CD4-positive, alpha-beta T cell treated with Interleukin-6 for 4 hours (primary cell): ENCODE results near the gene CFAP410.
"Not testable (repeated sequence)": the region's sequence is repeated elsewhere in the genome, so short reads cannot be mapped to it uniquely, and the experiment has no call there.

ENCODE experiments used
- DNase-seq: peaks from one replicate; pipeline ENCODE4 v3.0.0-alpha.2; 2020; ENCODE audit warnings: mixed read lengths

CFAP410 gene

GRCh38 chr21:44296916-44297315, 42.3 kb downstream of the CFAP410 start:
- DNase-seq, result no peak

- no peak for DNase-seq
Measured at GRCh38 chr21:44296103-44296519, 43.1 kb downstream of the CFAP410 start.

GRCh38 chr21:44295646-44296045, 43.5 kb downstream of the CFAP410 start:
- DNase-seq, result no peak

GRCh38 chr21:44295163-44295573, 44.0 kb downstream of the CFAP410 start:
- DNase-seq, result no peak

DNA sequence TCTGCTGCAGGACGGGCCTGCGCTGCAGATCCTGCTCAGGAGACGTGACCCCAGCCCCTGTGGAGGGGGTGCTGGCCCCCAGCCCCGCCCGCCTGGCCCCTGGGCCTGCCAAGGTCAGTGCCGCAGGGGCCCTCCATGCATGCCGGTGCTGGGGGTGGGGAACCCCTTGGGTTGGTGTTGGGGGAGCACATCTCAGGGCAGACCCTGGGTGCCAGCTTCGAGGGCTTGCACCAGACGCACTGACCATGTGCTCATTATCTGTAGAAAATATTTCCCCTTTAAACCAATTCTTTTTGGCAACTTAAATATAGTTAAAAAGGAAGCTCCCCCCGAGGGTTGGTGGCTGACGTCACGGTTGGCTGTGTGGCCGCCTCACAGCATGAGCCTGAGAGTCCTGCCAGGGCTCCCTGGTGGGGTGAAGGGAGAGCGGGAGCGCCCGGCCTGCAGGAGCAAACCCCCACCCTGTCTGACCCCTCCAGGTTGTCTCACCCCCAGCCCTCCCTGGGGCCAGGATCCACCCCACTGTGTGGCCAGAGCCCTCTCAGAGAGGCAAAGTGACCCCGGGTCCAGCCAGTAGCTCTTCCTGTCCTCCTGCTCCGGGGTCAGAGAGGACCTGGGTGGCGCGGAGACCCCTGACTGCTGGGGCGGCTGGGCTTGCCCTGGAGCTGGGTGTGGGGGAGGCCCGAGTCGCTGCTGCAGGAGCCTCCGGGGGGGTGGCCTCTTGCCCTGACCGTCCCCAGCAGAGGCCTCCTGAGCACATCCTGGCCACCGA, 44.6 kb downstream of the CFAP410 start:
- DNase-seq, result peak; percentile 24

- DNase-seq, result peak; percentile 49
Measured at GRCh38 chr21:44293551-44294231, 45.5 kb downstream of the CFAP410 start.

DNA sequence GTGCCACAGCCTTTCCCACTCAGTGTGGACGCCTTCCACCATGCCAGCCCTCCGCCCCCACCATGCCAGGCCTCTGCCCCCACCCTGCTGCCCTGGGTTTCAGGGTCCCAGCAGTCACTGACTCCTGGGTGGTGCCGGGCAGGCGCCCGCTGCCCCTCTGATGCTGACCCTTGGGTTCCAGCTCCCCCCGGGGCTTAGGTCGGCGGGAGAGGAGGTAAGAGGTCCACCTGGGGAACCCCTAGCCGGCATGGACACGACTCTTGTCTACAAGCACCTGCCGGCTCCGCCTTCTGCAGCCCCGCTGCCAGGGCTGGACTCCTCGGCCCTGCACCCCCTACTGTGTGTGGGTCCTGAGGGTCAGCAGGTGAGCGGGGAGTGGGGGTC, 46.4 kb downstream of the CFAP410 start:
- DNase-seq, result no peak

DNA sequence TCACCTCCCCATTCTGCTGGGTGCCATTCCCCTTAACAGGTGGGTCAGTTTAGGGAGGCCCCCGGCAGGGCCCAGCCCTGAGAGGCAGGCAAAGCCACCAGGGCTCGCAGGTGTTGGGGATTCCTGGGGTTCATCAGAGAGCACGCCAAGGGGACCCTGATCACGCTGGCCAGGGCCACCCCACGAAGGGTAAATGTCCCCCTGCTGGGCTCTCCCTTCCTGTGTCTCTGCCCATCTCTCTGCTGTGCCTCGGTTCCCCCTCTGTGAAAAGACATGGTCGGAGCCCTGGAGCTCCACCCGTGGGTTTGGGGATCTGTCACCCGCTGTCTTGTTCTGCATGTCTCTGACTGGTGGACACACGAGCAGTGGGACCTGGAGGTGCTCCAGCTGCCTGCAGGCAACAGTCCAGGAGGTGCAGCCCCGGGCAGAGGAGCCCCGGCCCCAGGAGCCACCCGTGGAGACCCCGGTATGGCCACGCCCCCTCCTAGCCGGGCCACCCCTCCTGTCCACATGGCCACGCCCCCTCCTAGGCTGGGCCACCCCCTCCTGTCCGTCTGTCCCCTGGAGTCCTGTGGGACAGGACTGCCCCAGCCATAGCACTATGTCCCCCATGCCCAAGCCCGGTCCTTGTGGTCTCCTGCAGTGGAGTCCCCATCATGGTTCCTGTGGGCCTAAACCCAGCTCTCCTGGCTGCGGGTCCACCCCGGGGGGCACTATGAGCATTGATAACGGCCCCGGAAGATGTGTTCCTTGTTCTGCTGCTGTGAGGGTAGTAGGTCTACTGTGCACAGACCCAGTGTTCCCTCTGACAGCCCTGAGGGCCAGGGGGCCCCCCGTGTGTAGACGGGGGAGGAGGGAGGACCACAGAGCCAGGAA, 47.0 kb downstream of the CFAP410 start:
- no peak for DNase-seq

DNA sequence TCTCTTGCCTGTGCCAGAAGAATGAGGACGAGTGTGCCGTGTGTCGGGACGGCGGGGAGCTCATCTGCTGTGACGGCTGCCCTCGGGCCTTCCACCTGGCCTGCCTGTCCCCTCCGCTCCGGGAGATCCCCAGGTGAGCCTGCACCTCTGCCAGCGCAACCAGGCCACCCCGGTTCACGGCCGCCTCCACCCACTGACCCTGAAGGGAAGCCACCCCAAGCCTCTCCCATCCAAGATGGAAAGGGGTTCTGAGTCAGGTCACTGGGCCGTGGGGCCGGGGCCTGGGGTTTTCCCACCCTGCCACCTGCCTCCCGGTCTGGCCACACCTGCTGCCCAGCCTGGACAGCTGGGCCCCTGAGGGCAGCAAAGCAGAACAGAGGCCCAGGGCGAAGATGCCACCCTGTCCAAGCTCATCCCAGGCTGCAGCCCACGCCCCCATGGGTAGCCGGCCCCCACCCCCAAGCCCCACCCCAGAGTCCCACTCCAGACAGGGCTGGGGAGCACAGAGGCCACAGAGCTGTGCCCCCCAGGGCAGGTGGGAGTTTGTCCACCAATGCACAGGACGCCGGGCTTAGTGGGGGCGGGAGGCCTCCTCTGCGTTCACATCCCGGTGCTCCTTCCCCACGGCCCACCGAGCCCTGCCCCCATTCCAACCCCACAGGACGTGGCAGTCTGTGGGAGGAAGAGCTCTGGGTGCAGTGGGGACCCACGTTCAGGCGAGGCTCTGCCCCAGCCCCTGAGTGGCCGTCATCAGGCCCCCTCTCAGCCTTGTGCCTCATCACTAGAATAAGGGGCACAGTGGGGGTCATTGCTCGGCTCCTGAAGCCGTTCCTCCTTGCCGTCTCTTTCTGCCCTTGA, 47.9 kb downstream of the CFAP410 start:
- DNase-seq, result no peak

- DNase-seq, result no peak
Measured at GRCh38 chr21:44290327-44291077, 48.7 kb downstream of the CFAP410 start.

DNA sequence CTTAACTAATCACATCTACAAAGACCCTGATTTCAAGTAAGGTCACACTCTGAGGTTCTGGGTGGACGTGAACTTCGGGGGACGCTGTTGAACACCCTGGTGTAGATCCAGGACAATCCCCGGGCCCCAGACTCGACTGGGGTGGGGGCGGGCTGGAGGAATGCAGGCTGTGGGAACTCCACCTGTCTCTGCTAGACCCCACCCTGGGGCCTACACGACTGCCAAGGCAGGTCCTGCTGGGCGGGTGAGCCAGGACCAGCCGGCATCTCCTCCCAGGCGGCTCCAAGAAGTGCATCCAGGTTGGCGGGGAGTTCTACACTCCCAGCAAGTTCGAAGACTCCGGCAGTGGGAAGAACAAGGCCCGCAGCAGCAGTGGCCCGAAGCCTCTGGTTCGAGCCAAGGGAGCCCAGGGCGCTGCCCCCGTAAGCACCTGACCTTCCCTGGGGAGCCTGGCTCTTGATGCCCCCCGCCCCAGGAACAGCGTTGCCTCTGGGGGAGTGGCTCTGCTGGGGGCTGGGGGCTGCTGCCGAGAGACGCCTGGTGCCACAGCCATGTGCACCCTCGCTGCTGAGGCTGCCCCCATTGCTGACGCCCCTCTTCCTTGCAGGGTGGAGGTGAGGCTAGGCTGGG, 49.7 kb downstream of the CFAP410 start:
- DNase-seq, result no peak

GRCh38 chr21:44288251-44289110, 50.7 kb downstream of the CFAP410 start:
- no peak for DNase-seq

DNA sequence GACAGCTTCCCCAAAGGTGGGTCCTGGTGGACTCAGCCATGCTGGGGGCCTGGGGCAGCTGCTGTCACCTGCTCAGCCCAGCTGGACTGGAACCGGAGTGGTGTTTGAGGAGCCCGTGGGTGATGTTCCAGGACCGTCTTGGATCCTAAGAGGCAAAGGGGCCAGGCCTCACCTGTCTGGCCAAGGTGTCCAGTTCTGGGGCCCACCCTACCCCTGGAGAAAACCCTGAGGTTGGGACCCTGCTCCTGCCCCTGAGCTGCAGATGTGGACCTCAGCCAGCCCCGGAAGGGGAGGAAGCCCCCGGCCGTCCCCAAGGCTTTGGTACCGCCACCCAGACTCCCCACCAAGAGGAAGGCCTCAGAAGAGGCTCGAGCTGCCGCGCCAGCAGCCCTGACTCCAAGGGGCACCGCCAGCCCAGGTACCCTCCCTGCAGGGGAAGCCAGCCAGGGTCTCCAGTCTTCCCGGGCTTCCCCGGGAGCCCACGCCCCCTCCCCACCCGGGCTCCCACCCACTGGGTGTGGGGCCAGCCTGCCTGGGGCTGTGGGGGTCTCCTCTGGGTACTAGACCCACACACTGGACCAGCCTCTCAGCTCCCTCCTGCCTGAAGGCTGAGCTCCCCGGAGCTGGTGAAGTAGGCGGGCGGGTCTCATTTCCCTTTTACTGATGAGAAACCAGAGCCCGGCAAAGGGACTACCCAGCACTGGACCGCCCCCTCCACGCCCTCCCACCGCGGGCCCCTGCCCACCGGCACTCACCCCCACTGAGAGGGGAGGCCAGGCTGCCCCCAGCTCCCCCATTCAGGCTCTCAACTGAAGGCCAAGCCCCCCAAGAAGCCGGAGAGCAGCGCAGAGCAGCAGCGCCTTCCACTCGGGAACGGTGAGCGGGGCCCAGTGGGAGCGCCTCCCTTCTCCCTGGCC, 52.2 kb downstream of the CFAP410 start:
- DNase-seq, result no peak

GRCh38 chr21:44286086-44286715, 53.0 kb downstream of the CFAP410 start:
- DNase-seq, result no peak

- no peak for DNase-seq
Measured at GRCh38 chr21:44285138-44285992, 53.8 kb downstream of the CFAP410 start, which contains the start of gene AIRE. TSS of gene AIRE (plus strand) at chr21:44285876. CDS start at chr21:44286007, 131 bp downstream.

DNA sequence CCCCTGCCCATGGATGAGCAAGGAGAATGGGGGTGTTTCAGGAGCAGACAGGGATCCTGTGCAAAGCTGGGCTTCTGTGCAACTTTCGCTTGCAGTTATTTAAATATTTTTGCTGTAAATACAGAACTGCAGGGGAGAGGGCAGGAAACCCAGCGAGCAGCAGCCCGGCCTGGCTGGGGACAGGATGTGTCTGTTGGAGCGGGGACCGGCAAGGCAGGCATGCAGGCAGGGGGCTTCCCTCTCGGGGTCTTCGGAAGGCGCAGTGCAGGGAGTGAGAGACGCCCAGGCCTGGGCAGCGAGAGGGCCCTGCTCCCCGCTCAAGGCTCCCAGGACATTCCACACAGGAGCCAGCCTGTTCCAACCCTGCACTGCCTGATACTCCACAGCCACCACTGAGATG, 55.2 kb downstream of the CFAP410 start:
- DNase-seq, result no peak

DNA sequence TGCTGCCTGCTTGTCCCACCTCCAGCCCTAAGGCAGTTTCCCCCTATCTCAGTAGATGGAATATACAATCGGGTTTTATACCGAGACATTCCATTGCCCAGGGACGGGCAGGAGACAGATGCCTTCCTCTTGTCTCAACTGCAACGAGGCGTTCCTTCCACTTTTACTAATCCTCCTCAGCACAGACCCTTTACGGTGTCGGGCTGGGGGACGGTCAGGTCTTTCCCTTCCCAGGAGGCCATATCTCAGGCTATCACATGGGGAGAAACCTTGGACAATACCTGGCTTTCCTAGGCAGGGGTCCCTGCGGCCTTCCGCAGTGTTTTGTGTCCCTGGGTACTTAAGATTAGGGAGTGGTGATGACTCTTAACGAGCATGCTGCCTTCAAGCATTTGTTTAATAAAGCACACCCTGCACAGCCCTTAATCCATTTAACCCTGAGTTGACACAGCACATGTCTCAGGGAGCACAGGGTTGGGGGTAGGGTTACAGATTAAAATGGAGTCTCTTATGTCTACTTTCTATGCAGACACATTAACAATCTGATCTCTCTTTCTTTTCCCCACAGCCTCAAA, 55.9 kb downstream of the CFAP410 start:
- DNase-seq, result not testable (repeated sequence)
